HG02759 (cell line): Measurements from ENCODE around the gene HTT.
"Not testable (repeated sequence)": the region's sequence is repeated elsewhere in the genome, so short reads cannot be mapped to it uniquely, and the experiment has no call there.

ENCODE experiments used
- ATAC-seq: cut with Tn5 transposase; IDR thresholded peaks from one replicate; pipeline ENCODE4 v1.9.1; 2021; ENCODE audit warnings: mild to moderate bottlenecking, moderate library complexity; ENCODE audit not compliant: unreplicated experiment

Gene HTT

DNA sequence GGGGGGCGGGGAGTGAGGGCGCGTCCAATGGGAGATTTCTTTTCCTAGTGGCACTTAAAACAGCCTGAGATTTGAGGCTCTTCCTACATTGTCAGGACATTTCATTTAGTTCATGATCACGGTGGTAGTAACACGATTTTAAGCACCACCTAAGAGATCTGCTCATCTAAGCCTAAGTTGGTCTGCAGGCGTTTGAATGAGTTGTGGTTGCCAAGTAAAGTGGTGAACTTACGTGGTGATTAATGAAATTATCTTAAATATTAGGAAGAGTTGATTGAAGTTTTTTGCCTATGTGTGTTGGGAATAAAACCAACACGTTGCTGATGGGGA, 1.1 kb downstream of the HTT start:
- no peak for ATAC-seq

DNA sequence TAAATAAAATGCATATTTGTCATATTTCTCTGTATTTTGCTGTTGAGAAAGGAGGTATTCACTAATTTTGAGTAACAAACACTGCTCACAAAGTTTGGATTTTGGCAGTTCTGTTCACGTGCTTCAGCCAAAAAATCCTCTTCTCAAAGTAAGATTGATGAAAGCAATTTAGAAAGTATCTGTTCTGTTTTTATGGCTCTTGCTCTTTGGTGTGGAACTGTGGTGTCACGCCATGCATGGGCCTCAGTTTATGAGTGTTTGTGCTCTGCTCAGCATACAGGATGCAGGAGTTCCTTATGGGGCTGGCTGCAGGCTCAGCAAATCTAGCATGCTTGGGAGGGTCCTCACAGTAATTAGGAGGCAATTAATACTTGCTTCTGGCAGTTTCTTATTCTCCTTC, 3.3 kb downstream of the HTT start:
- peak; percentile 27 for ATAC-seq

DNA sequence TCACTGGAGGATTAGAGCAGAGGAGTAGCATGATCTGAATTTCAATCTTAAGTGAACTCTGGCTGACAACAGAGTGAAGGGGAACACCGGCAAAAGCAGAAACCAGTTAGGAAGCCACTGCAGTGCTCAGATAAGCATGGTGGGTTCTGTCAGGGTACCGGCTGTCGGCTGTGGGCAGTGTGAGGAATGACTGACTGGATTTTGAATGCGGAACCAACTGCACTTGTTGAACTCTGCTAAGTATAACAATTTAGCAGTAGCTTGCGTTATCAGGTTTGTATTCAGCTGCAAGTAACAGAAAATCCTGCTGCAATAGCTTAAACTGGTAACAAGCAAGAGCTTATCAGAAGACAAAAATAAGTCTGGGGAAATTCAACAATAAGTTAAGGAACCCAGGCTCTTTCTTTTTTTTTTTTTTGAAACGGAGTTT, 5.2 kb downstream of the HTT start:
- ATAC-seq, result peak; percentile 41

DNA sequence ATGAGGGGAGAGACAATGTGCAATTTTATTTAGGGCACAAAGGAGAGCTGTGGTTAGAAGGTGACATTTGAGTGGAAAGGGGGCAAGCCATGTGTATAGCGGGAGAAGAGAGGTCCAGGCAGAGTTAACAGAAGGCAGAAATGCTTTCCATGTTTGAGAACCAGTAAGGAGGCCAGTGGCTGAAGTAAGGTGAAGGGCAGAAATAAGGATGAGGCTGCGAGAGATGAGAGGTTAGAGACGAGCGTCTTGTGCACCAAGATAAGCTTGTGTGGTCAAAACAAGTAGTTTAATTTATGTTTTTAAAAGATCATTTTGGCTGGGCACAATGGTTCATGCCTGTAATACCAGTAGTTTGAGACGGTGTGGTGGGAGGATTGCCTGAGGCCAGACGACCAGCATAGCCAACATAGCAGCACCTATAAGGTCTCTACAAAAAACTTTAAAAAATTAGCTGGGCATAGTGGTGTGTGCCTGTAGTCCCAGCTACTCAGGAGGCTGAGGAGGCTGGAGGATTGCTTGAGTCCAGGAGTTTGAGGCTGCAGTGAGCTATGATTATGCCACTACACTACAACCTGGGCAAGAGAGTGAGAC, 8.5 kb downstream of the HTT start:
- ATAC-seq, result no peak

DNA sequence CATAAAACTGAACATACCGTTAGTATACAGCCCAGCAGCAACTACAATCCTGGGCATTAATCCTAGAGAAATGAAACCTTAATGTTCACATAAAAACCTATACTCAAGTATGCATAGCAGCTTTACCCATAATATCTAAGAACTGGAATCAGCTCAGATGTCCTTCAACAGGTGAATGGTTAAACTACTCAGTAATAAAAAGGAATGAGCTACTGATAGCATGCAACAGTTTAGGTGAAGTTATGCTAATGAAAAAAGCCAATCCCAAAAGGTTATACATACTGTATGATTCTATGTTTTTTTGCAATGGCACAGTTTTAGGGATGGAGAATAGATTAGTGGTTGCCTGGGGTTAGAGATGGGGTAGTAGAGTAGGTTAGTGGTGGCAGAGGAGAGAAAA, 9.3 kb downstream of the HTT start:
- no peak for ATAC-seq

DNA sequence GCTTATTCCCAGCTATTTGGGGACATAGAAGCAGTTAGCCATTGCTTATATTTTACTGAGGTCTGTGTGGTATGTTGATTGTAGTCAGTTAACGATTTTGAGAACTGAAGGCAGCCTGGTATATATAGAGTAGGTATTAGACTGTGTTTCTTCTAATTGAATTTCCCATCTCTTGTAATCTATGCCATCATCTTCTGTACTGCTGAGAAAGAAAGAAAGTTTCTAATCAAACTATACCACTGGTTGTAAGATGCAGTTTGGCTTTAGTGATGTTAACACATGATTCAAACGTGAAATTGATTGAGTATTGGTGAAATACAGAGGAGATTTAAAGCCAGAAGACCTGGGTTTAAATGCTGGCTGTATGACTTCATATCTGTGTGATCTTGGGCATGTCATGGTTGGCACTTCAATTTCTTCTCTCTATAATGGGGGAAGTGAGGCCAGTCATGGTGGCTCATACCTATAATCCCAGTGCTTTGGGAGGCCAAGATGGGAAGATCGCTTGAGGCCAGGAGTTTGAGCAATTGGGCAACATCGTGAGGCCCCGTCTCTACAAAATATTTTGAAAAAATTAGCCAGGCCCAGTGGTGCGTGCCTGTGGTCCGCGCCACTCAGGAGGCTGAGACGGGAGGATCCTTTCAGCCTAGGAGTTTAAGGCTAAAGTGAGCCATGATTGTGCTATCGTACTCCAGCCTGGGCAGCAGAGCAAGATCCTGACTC, 11.6 kb downstream of the HTT start:
- no peak for ATAC-seq

DNA sequence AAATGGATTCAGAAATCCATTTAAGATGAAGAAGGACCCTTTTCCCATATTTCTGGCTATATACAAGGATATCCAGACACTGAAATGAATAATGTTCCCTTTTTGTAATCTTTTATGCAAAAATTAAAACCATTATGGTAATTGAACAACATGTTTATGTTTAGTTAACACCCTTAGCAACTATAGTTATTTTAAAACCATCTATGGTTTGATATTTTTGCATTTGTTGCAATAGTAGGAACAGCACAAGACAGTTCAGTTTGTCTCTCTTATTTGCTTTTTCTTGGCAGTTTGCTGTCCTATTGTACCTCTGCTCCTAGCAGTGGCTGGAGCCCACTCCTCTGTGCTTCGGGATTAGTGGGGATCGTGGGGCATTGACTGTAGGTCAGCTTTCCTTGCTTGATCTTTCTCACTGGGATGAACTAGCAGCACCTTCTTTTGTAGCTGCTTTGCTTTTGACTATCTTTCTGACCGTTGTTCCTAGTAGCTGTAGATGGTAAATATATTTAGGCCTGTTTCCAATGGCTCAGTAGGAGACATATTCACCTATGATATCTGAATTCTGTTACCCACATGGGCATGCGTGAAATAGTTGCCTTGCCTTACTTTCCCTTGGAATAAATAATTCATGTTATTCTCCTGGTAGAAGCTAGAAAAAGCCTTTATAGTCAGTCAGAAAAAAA, 12.8 kb downstream of the HTT start:
- no peak for ATAC-seq

DNA sequence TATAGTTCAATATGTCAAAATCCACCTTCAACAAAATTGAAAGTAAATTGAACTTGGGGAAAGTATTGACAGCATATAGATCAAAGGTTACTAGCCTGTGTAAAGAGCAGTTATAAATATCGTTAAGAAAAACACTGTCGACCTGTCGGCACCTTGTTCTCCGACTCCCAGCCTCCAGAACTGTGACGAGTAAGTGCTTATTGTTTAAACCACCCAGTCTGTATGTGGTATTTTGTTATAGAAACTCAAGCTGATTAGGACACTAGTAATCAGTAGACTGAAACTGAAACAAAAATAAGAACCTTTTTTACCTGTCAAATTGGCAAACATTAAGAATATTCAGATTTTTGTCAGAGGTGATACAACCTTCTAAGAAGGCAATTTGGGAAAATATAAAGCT, 17.0 kb downstream of the HTT start:
- ATAC-seq, result no peak

DNA sequence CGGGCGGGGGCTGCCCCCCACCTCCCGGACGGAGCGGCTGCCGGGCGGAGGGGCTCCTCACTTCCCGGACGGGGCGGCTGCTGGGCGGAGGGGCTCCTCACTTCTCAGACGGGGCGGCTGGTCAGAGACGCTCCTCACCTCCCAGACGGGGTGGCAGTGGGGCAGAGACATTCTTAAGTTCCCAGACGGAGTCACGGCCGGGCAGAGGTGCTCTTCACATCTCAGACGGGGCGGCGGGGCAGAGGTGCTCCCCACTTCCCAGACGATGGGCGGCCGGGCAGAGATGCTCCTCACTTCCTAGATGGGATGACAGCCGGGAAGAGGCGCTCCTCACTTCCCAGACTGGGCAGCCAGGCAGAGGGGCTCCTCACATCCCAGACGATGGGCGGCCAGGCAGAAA, 20.2 kb downstream of the HTT start:
- ATAC-seq, result not testable (repeated sequence)

DNA sequence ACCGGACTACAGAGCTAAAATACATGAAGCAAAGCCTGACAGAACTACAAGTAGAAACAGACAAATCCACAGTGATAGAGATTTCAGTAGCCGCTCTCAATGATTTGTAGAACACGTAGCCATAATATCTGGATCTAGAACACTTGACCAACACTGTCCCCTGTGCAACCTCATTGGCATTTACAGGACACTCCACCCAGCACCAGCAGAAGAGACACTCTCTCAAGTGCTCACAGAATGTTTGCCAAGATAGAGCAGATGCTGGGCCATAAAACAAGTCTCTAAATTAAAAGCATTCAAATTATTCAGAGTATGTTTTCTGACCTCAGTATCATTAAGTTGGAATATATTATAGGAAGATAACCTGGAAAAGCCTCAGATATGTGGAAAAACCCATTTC, 21.7 kb downstream of the HTT start:
- no peak for ATAC-seq

DNA sequence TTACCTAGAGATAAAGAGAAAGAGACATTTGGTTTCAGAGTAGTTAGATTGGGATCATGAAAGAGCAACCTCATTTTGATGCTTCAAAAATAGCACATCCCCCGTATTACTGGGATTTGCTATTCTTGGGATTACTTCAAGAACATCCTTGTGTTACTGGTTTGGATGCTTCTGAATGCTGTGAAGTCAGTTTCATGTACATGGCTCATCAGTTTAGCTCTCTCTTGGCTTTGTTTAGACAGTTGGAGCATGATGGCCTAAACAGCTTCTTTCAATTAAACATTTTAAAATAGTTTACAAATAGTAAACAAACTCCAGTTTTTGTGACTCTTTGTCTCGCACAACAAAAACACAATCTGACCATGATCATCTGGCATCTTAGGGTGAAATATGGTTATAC, 23.9 kb downstream of the HTT start:
- ATAC-seq, result no peak

DNA sequence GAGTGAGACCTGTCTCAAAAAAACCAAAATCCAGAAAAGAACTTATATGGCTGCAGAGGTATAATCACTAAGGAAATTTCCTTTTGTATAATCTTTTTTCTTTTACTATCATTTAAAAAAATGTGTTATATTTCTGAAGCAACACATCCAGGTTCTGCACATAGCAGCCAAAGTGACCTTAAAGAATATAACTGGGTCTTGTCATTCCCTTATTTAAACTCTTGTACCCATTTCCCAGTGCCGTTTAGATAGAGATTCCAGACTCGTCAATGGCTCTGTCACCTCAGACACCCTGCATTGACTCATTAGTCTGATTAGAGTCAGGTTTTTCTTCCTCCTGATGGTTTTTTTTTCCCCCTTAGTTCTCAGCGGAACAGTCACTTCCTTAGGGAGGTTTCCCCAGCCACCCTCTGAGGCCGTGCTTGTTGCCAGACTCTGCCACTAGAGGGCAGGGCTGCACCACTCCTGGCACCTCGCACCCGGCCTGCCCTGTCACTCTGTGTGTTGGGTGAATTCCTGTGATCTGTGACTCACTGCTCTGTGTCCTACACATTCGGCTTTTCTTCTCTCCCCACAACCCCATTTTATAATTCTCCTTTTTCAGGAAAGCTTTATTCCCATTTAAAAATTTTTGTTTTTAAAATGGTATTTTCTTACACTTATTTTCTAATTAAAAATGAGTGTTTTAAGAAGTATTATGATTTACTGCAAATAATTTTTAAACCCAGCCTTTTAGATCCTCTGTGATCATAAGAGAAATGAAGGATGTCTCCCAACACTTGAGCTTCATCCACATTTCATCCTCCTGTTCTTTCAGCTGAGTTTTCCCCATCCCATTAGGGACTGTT, 32.1 kb downstream of the HTT start:
- ATAC-seq, result peak; percentile 97

DNA sequence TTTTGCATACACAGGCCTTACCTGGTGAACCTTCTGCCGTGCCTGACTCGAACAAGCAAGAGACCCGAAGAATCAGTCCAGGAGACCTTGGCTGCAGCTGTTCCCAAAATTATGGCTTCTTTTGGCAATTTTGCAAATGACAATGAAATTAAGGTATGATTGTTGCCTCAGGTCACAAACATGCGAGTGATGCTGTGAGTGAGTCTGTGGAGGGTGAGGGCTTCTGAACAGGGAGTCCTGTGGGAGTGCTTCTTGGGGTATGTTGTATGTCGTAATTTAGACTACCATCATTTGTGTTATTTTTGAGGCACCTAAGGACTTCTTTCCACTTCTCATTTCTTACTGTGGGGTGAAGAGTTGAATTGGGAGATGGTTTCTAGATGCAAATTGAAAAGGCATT, 32.8 kb downstream of the HTT start:
- ATAC-seq, result no peak

DNA sequence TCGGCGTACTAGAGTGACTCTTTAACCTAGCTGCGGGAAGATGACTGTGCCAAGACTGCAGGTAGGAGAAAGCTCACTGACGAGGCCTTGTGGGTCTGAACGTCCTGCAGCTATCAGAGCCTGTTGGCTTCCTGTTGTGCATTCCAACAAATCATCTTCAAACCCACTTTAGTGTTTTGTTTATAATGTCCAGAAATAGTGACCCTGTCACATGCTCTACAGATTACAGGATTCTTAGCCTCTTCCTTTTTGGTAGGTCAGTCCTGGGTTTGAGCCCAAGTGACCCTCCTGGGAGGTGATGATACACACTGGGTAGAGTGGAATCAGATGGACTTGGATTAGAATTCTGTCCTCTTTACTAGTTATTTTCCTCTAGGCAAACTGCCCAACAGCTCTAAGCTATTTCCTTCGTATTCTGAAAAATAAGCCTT, 33.2 kb downstream of the HTT start:
- ATAC-seq, result no peak

DNA sequence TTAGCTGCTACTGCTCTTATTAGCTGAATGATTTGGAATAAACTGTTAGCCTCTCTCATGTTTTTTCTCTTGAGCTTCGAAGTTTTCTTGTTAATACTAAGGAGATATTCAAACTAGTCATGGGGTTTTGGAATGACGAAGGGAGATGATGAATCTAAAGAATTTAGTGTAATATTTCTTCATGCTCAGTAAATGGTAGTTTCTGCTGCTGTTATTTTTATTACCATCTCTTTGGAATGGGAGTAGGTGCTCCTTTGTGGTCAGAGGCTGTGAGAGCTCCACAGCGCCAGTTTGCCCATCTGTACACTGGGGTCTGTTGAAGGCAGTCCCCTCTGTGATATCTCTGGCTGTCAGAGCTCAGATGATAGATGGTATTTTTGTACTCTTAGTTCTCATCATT, 33.7 kb downstream of the HTT start:
- ATAC-seq, result no peak

DNA sequence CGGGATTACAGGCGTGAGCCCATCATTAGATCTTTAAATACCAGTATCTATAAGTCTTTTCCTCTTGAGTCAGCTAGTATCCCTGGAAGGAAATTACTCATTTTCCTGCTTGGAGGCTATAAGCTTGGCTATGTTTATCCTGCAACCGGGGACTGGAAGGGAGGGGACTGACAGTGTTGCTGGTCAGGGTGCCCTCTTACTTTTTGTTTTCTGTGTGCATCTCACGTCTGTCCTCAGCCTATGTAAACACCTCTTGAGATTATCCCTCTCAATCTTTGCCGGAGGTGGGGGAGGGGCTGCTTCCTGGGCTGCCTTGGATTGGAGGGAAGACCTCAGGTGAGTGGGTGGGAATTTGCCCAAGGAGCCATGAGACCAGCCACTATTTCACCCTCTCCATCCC, 37.0 kb downstream of the HTT start:
- ATAC-seq, result no peak

DNA sequence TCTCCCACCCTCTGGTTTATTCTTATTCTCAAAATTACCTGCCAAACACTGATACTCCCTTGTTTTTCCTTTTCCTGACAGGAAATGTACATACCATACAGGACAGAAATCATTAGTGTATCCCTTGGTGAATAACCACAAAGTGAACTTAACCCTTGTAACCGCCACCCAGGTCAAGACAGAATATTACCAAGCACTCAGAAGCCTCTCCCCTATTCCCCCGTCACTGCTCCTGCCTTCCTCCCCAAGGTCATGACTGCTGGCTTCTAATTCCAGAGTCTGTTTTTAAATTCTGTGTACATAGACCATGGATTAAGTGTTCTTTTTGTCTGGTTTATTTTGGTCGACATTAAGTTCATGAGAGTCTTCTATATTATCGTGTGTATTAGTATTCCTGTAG, 37.7 kb downstream of the HTT start:
- ATAC-seq, result no peak

DNA sequence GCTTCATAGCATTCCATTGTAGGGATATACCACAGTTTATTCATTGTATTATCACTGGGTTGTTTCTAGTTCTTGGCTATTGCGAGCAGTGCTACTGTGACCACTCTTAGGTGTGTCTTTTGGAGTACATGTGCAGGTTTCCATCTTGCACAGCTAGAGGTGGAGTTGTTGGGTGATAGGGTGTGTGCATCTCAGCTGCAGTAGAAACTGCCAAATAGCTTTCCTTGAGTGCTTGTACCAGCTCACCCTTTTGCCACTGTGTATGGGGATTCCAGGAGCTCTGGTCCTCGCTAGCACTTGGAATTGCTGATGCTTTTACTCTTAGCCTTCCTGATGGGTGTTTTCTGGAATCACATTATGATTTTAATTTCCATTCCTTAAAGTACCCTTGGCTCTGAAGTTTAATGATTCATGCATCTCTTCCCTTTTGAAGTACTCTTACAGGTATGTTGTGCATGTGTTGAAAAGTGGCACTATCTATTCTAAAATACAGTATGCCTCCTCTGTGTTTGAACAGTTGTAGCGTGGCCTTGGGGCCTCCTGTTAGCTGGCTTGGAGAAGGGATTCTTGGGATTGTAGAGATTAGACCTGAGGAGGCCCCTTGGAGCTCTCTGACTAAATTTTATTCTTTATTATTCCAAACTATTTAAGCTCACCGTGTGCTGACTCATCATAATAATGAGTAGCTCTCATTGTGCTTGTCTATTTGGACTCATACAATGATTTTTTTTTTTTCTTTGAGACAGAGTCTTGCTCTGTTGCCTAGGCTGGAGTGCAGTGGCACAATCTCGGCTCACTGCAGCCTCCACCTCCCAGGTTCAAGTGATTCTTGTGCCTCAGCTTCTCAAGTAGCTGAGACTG, 38.4 kb downstream of the HTT start:
- no peak for ATAC-seq

DNA sequence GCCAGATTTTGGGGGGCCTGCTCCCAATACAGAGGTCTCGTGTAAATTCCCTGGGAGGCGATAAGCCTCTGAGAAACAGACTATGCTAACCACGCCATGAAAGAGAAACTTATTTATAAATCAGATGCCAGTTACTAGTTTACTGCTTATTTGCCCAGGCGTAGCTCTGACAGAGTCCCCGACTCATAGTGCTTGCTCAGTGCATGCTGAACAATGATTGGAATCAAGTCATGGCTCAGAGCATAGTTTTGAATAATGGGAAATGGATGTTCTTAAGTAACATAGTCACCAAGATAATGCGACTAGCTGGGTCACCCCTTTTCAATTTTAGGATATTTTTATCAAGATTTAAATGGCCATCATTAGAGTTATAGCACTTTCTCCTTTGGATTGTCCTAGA, 39.9 kb downstream of the HTT start:
- ATAC-seq, result no peak

DNA sequence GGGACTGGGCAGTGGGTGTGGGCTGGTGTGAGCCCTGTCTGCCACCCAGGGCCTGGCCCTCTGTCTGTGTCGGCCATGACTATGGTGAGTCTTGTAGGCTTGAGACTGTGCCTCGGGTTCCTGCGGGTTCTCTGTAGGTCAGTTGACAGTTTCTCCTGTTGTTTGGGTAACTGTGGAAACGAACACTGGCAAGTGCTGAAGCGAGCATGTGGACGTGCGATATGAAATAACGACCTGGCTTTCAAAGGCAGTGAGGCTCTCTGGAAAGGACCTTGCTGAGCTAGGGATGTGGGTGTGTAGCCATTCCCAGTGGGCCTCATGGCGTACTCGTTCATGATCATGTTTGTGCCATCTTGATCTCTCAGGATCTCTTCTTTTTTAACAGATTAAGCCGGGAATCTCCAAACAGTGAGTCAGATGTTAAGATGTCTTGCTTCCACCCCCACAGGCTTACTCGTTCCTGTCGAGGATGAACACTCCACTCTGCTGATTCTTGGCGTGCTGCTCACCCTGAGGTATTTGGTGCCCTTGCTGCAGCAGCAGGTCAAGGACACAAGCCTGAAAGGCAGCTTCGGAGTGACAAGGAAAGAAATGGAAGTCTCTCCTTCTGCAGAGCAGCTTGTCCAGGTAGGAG, 41.3 kb downstream of the HTT start:
- no peak for ATAC-seq
